ENCODE data around the gene PTRH2.

The PTRH2 gene

GRCh38 chr17:59737324-59737723 lies 30.1 kb upstream of the PTRH2 start:
- Histone ChIP-seq H3K4me2 (ENCODE audit: low read depth, low read length) (no peak overlapping the region), H3K9me2 (replicated peaks; ENCODE audit: insufficient read depth, low read length) (no peaks in the 10 kb centered on the region), H2AFZ (ENCODE audit: low read length) (no peak overlapping the region), H3K79me2 (ENCODE audit: low read length) (no peaks in the 10 kb centered on the region), H3K4me1 (ENCODE audit: low read length) (no peaks in the 10 kb centered on the region), H3K27ac (ENCODE audit: low read length) (no peak overlapping the region), H3K9ac (ENCODE audit: low read length) (no peak overlapping the region), H3F3A (ENCODE audit: insufficient read depth, low read length) (0 out of 2 replicates have a peak, but pooled peaks cover 2% of the 10 kb centered on the region), H3K27me3 (replicated peaks; ENCODE audit: insufficient read depth, low read length) (no peaks in the 10 kb centered on the region), H3K36me3 (replicated peaks; ENCODE audit: insufficient read depth, low read length) (peaks cover 4% of the 10 kb centered on the region; the same call in 1 of the 2 replicates), H3K4me3 (ENCODE audit: low read length) (no peak overlapping the region), H4K20me1 (ENCODE audit: insufficient read depth, low read length) (no peaks in the 10 kb centered on the region), H3K9me3 (replicated peaks; ENCODE audit: insufficient read depth, low read length) (no peaks in the 10 kb centered on the region)
- no peak for DNase-seq
- TF ChIP-seq EZH2 (optimal IDR thresholded peaks at IDR 0.05; ENCODE audit: low read depth, low read length): no peak
- TF ChIP-seq CTCF (IDR thresholded peaks at IDR 0.05; ENCODE audit: low read length): no peak
- TF ChIP-seq EZH2phosphoT487 (IDR thresholded peaks at IDR 0.05; ENCODE audit: low read length): no peak

- no peak overlapping the region for H3K27ac ChIP-seq (ENCODE audit: low read length)
- H3K9me2 ChIP-seq (replicated peaks; ENCODE audit: insufficient read depth, low read length): no peaks in the 10 kb centered on the region
- TF ChIP-seq EZH2 (optimal IDR thresholded peaks at IDR 0.05; ENCODE audit: low read depth, low read length) (no peak), EZH2phosphoT487 (IDR thresholded peaks at IDR 0.05; ENCODE audit: low read length) (no peak), CTCF (IDR thresholded peaks at IDR 0.05; ENCODE audit: low read length) (no peak)
- H2AFZ ChIP-seq (ENCODE audit: low read length): no peak overlapping the region
- no peaks in the 10 kb centered on the region for H3K9me3 ChIP-seq (replicated peaks; ENCODE audit: insufficient read depth, low read length)
- no peaks in the 10 kb centered on the region for H3K27me3 ChIP-seq (replicated peaks; ENCODE audit: insufficient read depth, low read length)
- no peak overlapping the region for H3K9ac ChIP-seq (ENCODE audit: low read length)
- H3K4me2 ChIP-seq (ENCODE audit: low read depth, low read length): no peak overlapping the region
- H3K36me3 ChIP-seq (replicated peaks; ENCODE audit: insufficient read depth, low read length): peaks cover 4% of the 10 kb centered on the region; the same call in 1 of the 2 replicates
- peaks cover 8% of the 10 kb centered on the region; the same call in 1 of the 2 replicates for H3K79me2 ChIP-seq (ENCODE audit: low read length)
- no peak for DNase-seq
- no peaks in the 10 kb centered on the region for H4K20me1 ChIP-seq (ENCODE audit: insufficient read depth, low read length)
- no peaks in the 10 kb centered on the region for H3K4me1 ChIP-seq (ENCODE audit: low read length)
- H3K4me3 ChIP-seq (ENCODE audit: low read length): no peak overlapping the region
- H3F3A ChIP-seq (ENCODE audit: insufficient read depth, low read length): 0 out of 2 replicates have a peak, but pooled peaks cover 2% of the 10 kb centered on the region
These were observed 27.0 kb upstream of the PTRH2 start for GRCh38 chr17:59734226-59734625.

GRCh38 chr17:59733697-59734096 lies 26.5 kb upstream of the PTRH2 start:
- Histone ChIP-seq H3K4me3 (ENCODE audit: low read length) (no peak overlapping the region), H3K27ac (ENCODE audit: low read length) (no peak overlapping the region), H3F3A (ENCODE audit: insufficient read depth, low read length) (0 out of 2 replicates have a peak, but pooled peaks cover 2% of the 10 kb centered on the region), H3K9me2 (replicated peaks; ENCODE audit: insufficient read depth, low read length) (no peaks in the 10 kb centered on the region), H3K4me2 (ENCODE audit: low read depth, low read length) (no peak overlapping the region), H3K79me2 (ENCODE audit: low read length) (peaks cover 12% of the 10 kb centered on the region; the same call in 1 of the 2 replicates), H4K20me1 (ENCODE audit: insufficient read depth, low read length) (no peaks in the 10 kb centered on the region), H3K36me3 (replicated peaks; ENCODE audit: insufficient read depth, low read length) (peaks cover 4% of the 10 kb centered on the region; the same call in 1 of the 2 replicates), H3K9ac (ENCODE audit: low read length) (no peak overlapping the region), H3K9me3 (replicated peaks; ENCODE audit: insufficient read depth, low read length) (no peaks in the 10 kb centered on the region), H2AFZ (ENCODE audit: low read length) (no peak overlapping the region), H3K27me3 (replicated peaks; ENCODE audit: insufficient read depth, low read length) (no peaks in the 10 kb centered on the region), H3K4me1 (ENCODE audit: low read length) (no peaks in the 10 kb centered on the region)
- DNase-seq: no peak
- TF ChIP-seq EZH2 (optimal IDR thresholded peaks at IDR 0.05; ENCODE audit: low read depth, low read length) (no peak), CTCF (IDR thresholded peaks at IDR 0.05; ENCODE audit: low read length) (no peak), EZH2phosphoT487 (IDR thresholded peaks at IDR 0.05; ENCODE audit: low read length) (no peak)
